ENCODE results near the gene GXYLT2.
A peak's percentile ranks its signal among the peaks of the same experiment; 100 is the strongest.

Gene GXYLT2, protein sequence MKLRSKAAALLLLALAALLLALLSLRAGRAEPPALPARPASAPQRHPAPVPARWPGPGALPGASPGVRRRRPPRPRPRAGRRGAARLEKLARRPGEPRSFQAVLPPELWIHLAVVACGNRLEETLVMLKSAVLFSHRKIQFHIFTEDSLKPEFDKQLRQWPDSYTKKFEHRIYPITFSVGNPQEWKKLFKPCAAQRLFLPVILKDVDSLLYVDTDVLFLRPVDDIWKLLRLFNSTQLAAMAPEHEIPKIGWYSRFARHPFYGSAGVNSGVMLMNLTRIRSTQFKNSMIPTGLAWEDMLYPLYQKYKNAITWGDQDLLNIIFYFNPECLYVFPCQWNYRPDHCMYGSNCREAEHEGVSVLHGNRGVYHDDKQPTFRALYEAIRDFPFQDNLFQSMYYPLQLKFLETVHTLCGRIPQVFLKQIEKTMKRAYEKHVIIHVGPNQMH

DNA sequence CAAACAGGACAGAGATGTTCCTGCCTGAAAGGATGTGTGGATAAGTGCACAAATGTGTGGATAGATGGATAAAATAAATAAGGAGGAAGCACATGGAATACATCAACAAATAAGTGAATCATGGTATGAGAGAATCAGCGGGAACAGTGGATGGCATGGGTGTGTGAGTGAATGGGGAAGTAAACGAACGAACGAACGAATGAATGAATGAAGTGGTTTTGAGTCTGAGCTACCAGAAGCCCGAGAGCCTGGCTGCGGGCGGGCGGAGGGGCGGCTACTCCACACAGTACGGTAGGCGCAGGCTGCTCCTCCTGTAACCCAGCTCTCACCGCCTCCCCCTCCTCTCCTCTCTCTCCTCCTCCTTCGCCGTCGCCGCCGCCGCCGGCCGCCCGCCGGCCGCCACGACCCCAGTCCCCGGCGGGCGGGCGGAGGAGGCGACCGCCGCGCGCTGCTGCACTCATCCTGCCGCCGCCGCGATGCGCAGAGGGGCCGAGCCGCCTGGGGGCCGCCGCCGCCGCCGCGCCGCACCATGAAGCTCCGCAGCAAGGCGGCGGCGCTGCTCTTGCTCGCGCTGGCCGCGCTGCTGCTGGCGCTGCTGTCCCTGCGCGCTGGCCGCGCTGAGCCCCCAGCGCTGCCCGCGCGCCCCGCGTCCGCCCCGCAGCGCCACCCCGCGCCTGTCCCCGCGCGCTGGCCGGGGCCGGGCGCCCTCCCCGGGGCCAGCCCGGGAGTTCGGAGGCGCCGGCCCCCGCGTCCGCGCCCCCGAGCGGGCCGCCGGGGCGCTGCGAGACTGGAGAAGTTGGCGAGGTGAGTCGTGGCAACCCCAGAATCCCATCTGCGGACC, at the start of gene GXYLT2:
TSS of gene GXYLT2 (plus strand) at position 342 of the 841 bp plus-strand sequence. CDS start at position 530, 188 bp downstream.
- no peaks in the 10 kb centered on the region for H3K9me3 ChIP-seq (ENCODE audit: control insufficient read depth, low read depth, low read length)
- H3K27ac ChIP-seq (ENCODE audit: low read length) = no peak within 1 kb of the TSS
- H3K4me1 ChIP-seq (ENCODE audit: control insufficient read depth, low read depth, low read length) = peaks cover 20% of the 10 kb centered on the region
- H3K27me3 ChIP-seq (ENCODE audit: control insufficient read depth, insufficient read depth, low read length) = peaks cover 69% of the 10 kb centered on the region
- H3K36me3 ChIP-seq (ENCODE audit: control insufficient read depth, low read depth, low read length) = no peaks in the 10 kb centered on the region
- peak within 1 kb of the TSS; percentile 74 for H3K4me3 ChIP-seq (ENCODE audit: low read length)
- peak within 1 kb of the TSS; percentile 41 for H3K9ac ChIP-seq (ENCODE audit: low read length)

DNA sequence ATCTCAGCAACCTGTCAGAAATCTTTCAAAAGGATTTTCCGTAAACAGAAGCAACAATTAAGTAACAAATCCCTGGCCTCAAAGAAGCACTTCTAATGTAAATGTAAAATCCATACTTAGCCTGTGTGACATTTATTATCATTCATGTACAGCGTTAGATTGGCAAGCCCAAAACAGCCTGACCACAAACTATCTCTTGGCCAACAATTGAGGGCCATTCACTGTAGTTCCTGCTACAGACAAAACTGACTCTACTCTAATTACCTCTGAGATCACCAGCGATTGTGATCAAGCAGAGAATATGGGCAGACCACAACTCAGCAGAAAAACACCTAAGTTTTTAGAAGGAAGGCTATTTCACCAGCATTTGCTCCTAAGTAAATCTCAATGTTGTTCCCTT, 48.8 kb upstream of the GXYLT2 start:
- no peak overlapping the region for H3K4me3 ChIP-seq (ENCODE audit: low read length)
- no peak overlapping the region for H3K9ac ChIP-seq (ENCODE audit: low read length)
- no peaks in the 10 kb centered on the region for H3K4me1 ChIP-seq (ENCODE audit: control insufficient read depth, low read depth, low read length)
- no peak overlapping the region for H3K27ac ChIP-seq (ENCODE audit: low read length)
- no peaks in the 10 kb centered on the region for H3K9me3 ChIP-seq (ENCODE audit: control insufficient read depth, low read depth, low read length)
- no peaks in the 10 kb centered on the region for H3K27me3 ChIP-seq (ENCODE audit: control insufficient read depth, insufficient read depth, low read length)
- H3K36me3 ChIP-seq (ENCODE audit: control insufficient read depth, low read depth, low read length) = peaks cover 20% of the 10 kb centered on the region

DNA sequence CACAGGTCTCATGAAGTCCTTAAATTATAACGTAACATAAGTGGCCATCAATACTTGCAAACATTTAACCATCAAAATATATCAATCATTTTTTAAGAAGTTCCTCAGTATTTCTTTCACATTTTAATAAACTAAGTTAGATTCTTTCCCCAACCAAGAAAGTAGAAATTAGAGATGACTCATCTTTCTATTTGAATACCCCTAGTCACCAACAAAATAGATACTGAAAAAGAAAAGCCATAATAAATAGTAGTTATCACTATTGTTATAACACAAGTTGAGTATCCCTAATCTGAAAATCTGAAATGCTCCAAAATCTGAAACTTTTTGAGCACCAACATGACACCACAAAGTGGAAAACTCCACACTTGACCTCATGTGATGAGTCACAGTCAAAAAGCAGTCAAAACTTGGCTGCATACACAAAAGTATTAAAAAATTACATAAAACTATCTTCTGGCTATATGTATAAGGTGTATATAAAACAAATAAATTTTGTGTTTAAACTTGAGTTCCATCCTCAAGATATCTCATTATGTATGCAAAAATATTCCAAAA, 43.3 kb upstream of the GXYLT2 start:
- Histone ChIP-seq H3K4me1 (ENCODE audit: control insufficient read depth, low read depth, low read length) (peaks cover 9% of the 10 kb centered on the region), H3K4me3 (ENCODE audit: low read length) (no peak overlapping the region), H3K9ac (ENCODE audit: low read length) (no peak overlapping the region), H3K27me3 (ENCODE audit: control insufficient read depth, insufficient read depth, low read length) (peaks cover 28% of the 10 kb centered on the region), H3K9me3 (ENCODE audit: control insufficient read depth, low read depth, low read length) (no peaks in the 10 kb centered on the region), H3K27ac (ENCODE audit: low read length) (no peak overlapping the region), H3K36me3 (ENCODE audit: control insufficient read depth, low read depth, low read length) (peaks cover 16% of the 10 kb centered on the region)

DNA sequence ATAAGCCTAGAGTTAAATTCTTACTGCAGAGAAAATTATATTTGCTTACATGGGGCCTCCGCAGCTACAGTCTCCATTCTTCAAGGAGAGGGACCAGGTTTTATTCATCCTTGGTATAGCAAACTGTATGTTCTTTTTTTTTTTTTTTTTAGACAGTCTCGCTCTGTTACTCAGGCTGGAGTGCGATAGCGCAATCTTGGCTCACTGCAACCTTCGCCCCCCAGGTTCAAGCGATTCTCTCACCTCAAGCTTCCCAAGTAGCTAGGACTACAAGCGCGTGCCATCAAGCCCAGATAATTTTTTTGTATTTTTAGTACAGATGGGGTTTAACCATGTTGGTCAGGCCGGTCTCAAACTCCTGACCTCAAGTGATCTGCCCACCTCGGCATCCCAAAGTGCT, 41.7 kb upstream of the GXYLT2 start:
- Histone ChIP-seq H3K9ac (ENCODE audit: low read length) (no peak overlapping the region), H3K27ac (ENCODE audit: low read length) (no peak overlapping the region)

DNA sequence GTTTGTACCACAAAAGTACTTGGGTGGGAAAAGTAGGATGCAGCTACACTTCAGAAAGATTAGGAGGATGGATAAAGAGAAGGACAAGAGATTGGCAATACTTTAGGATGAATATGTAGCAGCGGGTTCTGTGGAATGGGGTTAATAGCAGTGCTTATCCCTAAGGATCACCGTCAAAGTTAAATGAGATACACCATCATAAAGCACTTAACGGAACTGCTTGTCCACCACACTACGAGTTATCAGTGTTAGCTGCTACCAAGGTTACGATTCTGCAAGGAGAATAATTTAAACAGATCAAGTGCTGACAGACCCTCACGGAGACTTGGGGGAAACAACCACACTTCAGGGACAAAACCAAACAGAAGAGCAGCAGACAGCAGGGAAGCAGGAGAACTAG, 40.6 kb upstream of the GXYLT2 start:
- Histone ChIP-seq H3K27ac (ENCODE audit: low read length) (no peak overlapping the region), H3K4me3 (ENCODE audit: low read length) (peak overlapping the region; percentile 95), H3K27me3 (ENCODE audit: control insufficient read depth, insufficient read depth, low read length) (peaks cover 34% of the 10 kb centered on the region), H3K4me1 (ENCODE audit: control insufficient read depth, low read depth, low read length) (peaks cover 9% of the 10 kb centered on the region), H3K9me3 (ENCODE audit: control insufficient read depth, low read depth, low read length) (no peaks in the 10 kb centered on the region), H3K36me3 (ENCODE audit: control insufficient read depth, low read depth, low read length) (no peaks in the 10 kb centered on the region), H3K9ac (ENCODE audit: low read length) (peak overlapping the region; percentile 20)

More for the DNA sequence above, 41.7 kb upstream of the GXYLT2 start:
- Histone ChIP-seq H3K9me3 (ENCODE audit: control insufficient read depth, low read depth, low read length) (no peaks in the 10 kb centered on the region), H3K4me3 (ENCODE audit: low read length) (no peak overlapping the region), H3K4me1 (ENCODE audit: control insufficient read depth, low read depth, low read length) (peaks cover 9% of the 10 kb centered on the region), H3K36me3 (ENCODE audit: control insufficient read depth, low read depth, low read length) (peaks cover 7% of the 10 kb centered on the region), H3K27me3 (ENCODE audit: control insufficient read depth, insufficient read depth, low read length) (peaks cover 34% of the 10 kb centered on the region)

DNA sequence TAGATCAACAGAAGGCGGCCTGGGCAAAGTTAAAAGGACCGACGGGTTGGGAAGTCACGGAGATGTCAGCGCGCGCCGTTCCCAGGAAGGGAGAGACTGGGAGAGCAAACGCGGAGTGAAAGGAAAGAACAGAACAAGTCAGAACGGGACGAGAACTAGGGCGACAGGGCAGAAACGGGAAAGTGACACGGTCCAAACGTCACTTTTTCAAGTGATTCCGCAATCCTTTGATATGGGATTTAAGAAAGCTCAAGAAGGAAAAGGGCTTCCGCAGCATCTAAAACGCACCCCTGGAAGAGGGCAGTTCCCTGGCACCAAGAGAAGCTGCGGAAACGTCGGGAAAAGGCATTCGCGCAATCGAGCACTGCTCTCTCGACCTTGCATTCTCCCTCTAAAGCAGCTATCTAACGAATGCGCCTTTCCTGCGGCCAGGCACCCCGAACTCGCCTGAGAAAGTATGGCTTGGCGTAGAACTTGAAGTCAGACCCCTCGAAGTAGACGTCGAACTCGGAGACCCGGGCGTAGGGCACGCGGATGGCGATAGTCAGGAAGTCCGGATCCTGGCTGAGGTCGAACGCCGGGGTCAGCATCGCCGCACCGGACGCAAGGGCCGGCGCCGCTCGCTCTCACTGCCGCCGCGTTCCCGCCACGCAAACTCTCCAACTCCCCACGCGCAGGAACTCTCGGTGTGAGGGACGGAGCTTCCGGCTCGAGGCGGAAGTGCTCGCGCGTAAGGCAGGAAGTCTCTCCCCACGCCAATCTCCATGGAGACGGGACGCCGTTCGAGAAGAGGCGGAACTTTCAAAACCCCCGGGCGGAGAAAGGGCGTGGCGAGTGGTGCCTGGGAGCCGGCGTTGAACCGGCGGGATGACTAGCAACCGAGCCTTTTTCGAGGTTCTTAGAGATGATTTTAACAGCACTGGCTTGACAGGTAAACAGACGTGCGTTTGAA, 39.8 kb upstream of the GXYLT2 start, which contains the start of gene SHQ1:
TSS of gene SHQ1 (minus strand) at position 695 of the 952 bp plus-strand sequence. CDS start at position 590, 105 bp downstream.
- Histone ChIP-seq H3K36me3 (ENCODE audit: control insufficient read depth, low read depth, low read length) (no peaks in the 10 kb centered on the region), H3K27me3 (ENCODE audit: control insufficient read depth, insufficient read depth, low read length) (peaks cover 34% of the 10 kb centered on the region), H3K27ac (ENCODE audit: low read length) (no peak within 1 kb of the TSS), H3K9me3 (ENCODE audit: control insufficient read depth, low read depth, low read length) (no peaks in the 10 kb centered on the region), H3K4me1 (ENCODE audit: control insufficient read depth, low read depth, low read length) (peaks cover 9% of the 10 kb centered on the region), H3K4me3 (ENCODE audit: low read length) (peak within 1 kb of the TSS; percentile 95), H3K9ac (ENCODE audit: low read length) (peak within 1 kb of the TSS; percentile 20)

DNA sequence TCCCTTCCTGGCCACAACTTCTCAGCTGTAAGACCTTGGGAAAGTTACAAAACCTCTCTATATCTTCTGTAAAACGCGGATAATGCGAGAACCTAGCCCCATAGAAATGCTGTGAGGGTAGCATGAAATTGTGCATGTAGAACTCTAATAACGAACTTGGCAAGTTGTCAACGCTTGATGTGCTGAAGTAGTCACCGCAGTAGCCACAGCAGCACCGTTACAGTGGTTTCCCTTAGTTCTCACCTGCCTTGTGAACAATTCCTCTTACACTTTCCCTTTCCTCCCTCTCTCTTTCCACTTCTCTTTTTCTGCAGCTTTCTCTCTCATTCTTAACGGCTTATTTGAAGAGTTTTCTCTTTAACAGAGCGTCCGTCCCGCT, 39.2 kb upstream of the GXYLT2 start:
- Histone ChIP-seq H3K27me3 (ENCODE audit: control insufficient read depth, insufficient read depth, low read length) (peaks cover 34% of the 10 kb centered on the region), H3K4me1 (ENCODE audit: control insufficient read depth, low read depth, low read length) (peaks cover 9% of the 10 kb centered on the region), H3K27ac (ENCODE audit: low read length) (no peak overlapping the region), H3K36me3 (ENCODE audit: control insufficient read depth, low read depth, low read length) (no peaks in the 10 kb centered on the region), H3K4me3 (ENCODE audit: low read length) (peak overlapping the region; percentile 95), H3K9me3 (ENCODE audit: control insufficient read depth, low read depth, low read length) (no peaks in the 10 kb centered on the region), H3K9ac (ENCODE audit: low read length) (no peak overlapping the region)

DNA sequence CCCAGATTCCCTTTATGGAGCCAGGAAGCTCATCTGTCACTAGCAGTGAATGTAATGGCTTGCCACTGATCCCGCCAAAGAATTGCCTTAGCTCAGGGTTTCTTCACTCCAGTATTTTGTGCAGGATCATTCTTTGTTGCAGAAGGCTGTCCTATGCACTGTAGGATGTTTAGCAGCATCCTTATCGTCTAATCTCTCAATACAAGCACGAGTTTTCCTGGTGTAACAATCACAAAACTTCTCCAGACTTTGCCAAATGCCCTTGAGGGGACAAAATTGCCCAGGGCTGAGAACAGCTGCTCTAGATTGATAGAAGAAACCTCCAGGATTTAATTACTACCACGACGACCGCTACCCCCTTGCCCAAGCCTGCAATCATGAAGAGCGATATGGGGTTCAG, 32.8 kb upstream of the GXYLT2 start:
- H3K27ac ChIP-seq (ENCODE audit: low read length) = no peak overlapping the region
- no peaks in the 10 kb centered on the region for H3K36me3 ChIP-seq (ENCODE audit: control insufficient read depth, low read depth, low read length)
- no peak overlapping the region for H3K4me3 ChIP-seq (ENCODE audit: low read length)
- no peaks in the 10 kb centered on the region for H3K4me1 ChIP-seq (ENCODE audit: control insufficient read depth, low read depth, low read length)
- no peak overlapping the region for H3K9ac ChIP-seq (ENCODE audit: low read length)
- peaks cover under 1% of the 10 kb centered on the region for H3K27me3 ChIP-seq (ENCODE audit: control insufficient read depth, insufficient read depth, low read length)
- H3K9me3 ChIP-seq (ENCODE audit: control insufficient read depth, low read depth, low read length) = no peaks in the 10 kb centered on the region

DNA sequence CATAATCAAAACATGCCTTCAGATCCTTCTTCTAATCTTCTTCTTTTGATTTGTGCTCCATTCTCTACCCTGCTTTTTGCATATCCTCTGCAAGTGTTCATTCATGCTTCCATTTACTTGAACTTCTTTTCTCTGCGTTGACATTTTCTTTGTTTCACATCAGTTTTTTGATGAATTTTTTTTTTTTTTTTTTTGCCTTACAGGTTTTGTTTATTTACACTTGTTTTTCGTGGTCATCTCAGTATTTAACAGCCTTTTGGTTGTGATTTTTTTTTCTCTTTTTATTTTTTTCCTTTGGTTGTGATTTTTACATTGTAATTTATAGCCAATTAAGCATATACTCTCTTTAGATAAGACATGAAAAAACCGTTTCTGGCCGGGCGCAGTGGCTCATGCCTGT, 27.8 kb upstream of the GXYLT2 start:
- no peak overlapping the region for H3K27ac ChIP-seq (ENCODE audit: low read length)
- no peaks in the 10 kb centered on the region for H3K27me3 ChIP-seq (ENCODE audit: control insufficient read depth, insufficient read depth, low read length)
- H3K9me3 ChIP-seq (ENCODE audit: control insufficient read depth, low read depth, low read length) = no peaks in the 10 kb centered on the region
- no peak overlapping the region for H3K9ac ChIP-seq (ENCODE audit: low read length)
- no peak overlapping the region for H3K4me3 ChIP-seq (ENCODE audit: low read length)
- H3K36me3 ChIP-seq (ENCODE audit: control insufficient read depth, low read depth, low read length) = no peaks in the 10 kb centered on the region
- no peaks in the 10 kb centered on the region for H3K4me1 ChIP-seq (ENCODE audit: control insufficient read depth, low read depth, low read length)

DNA sequence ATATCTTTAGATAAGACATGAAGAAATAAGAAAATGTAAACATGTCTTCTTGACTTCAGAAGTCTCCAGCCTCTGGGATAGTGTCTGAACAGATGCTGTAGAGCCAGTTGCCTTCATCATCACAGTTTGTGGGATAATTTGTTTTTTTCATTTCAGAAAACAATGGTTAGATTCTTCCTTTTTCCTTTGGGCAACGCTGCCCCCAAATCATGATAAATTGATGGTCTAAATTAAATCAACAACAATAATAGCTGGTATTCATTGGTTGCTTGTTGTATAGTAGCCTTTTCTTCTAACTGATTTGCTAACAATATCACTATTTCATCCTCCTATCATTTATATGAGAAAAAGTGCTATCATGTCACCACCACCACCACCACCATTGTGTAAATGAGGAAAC, 27.0 kb upstream of the GXYLT2 start:
- Histone ChIP-seq H3K9me3 (ENCODE audit: control insufficient read depth, low read depth, low read length) (no peaks in the 10 kb centered on the region), H3K9ac (ENCODE audit: low read length) (no peak overlapping the region), H3K4me3 (ENCODE audit: low read length) (no peak overlapping the region), H3K4me1 (ENCODE audit: control insufficient read depth, low read depth, low read length) (no peaks in the 10 kb centered on the region), H3K27ac (ENCODE audit: low read length) (no peak overlapping the region), H3K27me3 (ENCODE audit: control insufficient read depth, insufficient read depth, low read length) (no peaks in the 10 kb centered on the region), H3K36me3 (ENCODE audit: control insufficient read depth, low read depth, low read length) (no peaks in the 10 kb centered on the region)
